Measurements from ENCODE around the gene PPP3CA.

GRCh38 chr4:101142259-101142658 lies 205.1 kb downstream of the PPP3CA start:
- TF ChIP-seq, protein P1, sequence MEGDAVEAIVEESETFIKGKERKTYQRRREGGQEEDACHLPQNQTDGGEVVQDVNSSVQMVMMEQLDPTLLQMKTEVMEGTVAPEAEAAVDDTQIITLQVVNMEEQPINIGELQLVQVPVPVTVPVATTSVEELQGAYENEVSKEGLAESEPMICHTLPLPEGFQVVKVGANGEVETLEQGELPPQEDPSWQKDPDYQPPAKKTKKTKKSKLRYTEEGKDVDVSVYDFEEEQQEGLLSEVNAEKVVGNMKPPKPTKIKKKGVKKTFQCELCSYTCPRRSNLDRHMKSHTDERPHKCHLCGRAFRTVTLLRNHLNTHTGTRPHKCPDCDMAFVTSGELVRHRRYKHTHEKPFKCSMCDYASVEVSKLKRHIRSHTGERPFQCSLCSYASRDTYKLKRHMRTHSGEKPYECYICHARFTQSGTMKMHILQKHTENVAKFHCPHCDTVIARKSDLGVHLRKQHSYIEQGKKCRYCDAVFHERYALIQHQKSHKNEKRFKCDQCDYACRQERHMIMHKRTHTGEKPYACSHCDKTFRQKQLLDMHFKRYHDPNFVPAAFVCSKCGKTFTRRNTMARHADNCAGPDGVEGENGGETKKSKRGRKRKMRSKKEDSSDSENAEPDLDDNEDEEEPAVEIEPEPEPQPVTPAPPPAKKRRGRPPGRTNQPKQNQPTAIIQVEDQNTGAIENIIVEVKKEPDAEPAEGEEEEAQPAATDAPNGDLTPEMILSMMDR (conservative IDR thresholded peaks at IDR 0.05; ENCODE audit: low read depth in 2 of 2), result no peak
- no peak for TF ChIP-seq EZH2phosphoT487 (IDR thresholded peaks at IDR 0.05; ENCODE audit: unreplicated experiment)
- TF ChIP-seq, protein P2, sequence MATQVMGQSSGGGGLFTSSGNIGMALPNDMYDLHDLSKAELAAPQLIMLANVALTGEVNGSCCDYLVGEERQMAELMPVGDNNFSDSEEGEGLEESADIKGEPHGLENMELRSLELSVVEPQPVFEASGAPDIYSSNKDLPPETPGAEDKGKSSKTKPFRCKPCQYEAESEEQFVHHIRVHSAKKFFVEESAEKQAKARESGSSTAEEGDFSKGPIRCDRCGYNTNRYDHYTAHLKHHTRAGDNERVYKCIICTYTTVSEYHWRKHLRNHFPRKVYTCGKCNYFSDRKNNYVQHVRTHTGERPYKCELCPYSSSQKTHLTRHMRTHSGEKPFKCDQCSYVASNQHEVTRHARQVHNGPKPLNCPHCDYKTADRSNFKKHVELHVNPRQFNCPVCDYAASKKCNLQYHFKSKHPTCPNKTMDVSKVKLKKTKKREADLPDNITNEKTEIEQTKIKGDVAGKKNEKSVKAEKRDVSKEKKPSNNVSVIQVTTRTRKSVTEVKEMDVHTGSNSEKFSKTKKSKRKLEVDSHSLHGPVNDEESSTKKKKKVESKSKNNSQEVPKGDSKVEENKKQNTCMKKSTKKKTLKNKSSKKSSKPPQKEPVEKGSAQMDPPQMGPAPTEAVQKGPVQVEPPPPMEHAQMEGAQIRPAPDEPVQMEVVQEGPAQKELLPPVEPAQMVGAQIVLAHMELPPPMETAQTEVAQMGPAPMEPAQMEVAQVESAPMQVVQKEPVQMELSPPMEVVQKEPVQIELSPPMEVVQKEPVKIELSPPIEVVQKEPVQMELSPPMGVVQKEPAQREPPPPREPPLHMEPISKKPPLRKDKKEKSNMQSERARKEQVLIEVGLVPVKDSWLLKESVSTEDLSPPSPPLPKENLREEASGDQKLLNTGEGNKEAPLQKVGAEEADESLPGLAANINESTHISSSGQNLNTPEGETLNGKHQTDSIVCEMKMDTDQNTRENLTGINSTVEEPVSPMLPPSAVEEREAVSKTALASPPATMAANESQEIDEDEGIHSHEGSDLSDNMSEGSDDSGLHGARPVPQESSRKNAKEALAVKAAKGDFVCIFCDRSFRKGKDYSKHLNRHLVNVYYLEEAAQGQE (IDR thresholded peaks at IDR 0.05; ENCODE audit: unreplicated experiment), result no peak
